ENCODE data around the gene KIF13A. TPM values are rescaled to one million over a fixed set of nuclear protein-coding genes. Genes with fewer than 3 reads are reported as not detected.
"Not testable (repeated sequence)": the region's sequence is repeated elsewhere in the genome, so short reads cannot be mapped to it uniquely, and the experiment has no call there.

Gene KIF13A
- total RNA-seq, 1 donor = 86.8 TPM

GRCh38 chr6:17980329-17980728, 7.1 kb downstream of the KIF13A start:
- TF ChIP-seq CTCF (IDR thresholded peaks at IDR 0.05; ENCODE audit: insufficient read depth, low read length) = no peak
- no peak for DNase-seq (ENCODE audit: low read depth)
- H3K4me3 ChIP-seq (ENCODE audit: low read depth, low read length) = no peak overlapping the region

GRCh38 chr6:17979479-17979878, 8.0 kb downstream of the KIF13A start:
- DNase-seq (ENCODE audit: low read depth) = no peak
- TF ChIP-seq CTCF (IDR thresholded peaks at IDR 0.05; ENCODE audit: insufficient read depth, low read length) = no peak
- H3K4me3 ChIP-seq (ENCODE audit: low read depth, low read length) = no peak overlapping the region

- not testable (repeated sequence) for DNase-seq (ENCODE audit: low read depth); H3K4me3 ChIP-seq (ENCODE audit: low read depth, low read length)
These were observed 11.2 kb downstream of the KIF13A start for GRCh38 chr6:17976258-17976657.

DNA sequence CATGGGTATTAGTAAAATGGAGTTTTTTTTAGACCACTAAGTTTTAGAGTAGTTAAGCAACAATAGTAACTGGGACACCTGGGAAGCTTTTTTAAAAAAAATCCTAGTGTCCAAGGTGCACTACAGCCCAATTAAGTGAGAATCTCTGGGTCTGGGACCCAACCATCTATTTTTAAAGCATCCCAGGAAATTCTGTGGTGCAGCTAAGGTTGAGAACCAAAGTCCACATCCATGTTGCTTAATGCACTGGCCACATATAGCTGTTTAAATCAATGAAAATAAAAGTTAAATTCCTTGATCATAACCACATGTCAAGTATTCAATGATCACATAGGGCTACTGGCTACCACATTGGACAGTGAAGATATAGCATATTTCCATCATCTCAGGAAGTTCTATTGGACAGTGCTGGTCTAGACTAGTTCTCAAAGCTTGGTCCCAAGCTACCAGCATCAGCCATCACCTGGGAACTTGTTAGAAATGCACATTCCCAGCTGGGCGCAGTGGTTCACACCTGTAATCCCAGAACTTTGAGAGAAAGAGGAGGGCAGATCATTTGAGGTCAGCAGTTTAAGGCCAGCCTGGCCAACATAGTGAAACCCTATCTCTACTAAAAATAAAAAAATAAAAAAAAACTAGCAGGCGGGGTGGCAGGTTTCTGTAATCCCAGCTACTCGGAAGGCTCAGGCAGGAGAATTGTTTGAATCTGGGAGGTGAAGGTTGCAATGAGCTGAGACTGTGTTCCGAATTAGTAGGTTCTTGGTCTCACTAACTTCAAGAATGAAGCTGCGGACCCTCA, 12.7 kb downstream of the KIF13A start:
- DNase-seq (ENCODE audit: low read depth) = no peak
- no peak for TF ChIP-seq CTCF (IDR thresholded peaks at IDR 0.05; ENCODE audit: insufficient read depth, low read length)
- no peak overlapping the region for H3K4me3 ChIP-seq (ENCODE audit: low read depth, low read length)

GRCh38 chr6:17972978-17973622, 14.3 kb downstream of the KIF13A start:
- no peak overlapping the region for H3K4me3 ChIP-seq (ENCODE audit: low read depth, low read length)
- DNase-seq (ENCODE audit: low read depth) = peak; percentile 35
- no peak for TF ChIP-seq CTCF (IDR thresholded peaks at IDR 0.05; ENCODE audit: insufficient read depth, low read length)

- no peak overlapping the region for H3K4me3 ChIP-seq (ENCODE audit: low read depth, low read length)
- no peak for DNase-seq (ENCODE audit: low read depth)
- TF ChIP-seq CTCF (IDR thresholded peaks at IDR 0.05; ENCODE audit: insufficient read depth, low read length) = no peak
These were observed 15.1 kb downstream of the KIF13A start for GRCh38 chr6:17972074-17972952.
